DOHH2 (cell line): Measurements from ENCODE around the gene RCHY1.

Experiments used
- H3F3A ChIP-seq: fragments of 200-600 bp; sonication (generic), shearing (Covaris generic); 2 replicates; pipeline ENCODE4 v1.6.0; 2016; ENCODE audit warnings: antibody characterized with exemption, mild to moderate bottlenecking; ENCODE audit not compliant: control insufficient read depth, insufficient read depth
- H3K27ac ChIP-seq: fragments of 200-600 bp; sonication (generic); 2 replicates; pipeline ENCODE4 v1.5.1; 2014; ENCODE audit warnings: low read depth, mild to moderate bottlenecking, low read length, moderate library complexity
- H3K27me3 ChIP-seq: fragments of 200-600 bp; sonication (generic); 2 replicates; pipeline ENCODE4 v1.6.1; 2014; ENCODE audit warnings: mild to moderate bottlenecking, low read length, mixed read lengths; ENCODE audit not compliant: control insufficient read depth
- H3K36me3 ChIP-seq: fragments of 200-600 bp; sonication (generic); 2 replicates; pipeline ENCODE4 v1.6.1; 2014; ENCODE audit warnings: mild to moderate bottlenecking, low read length, moderate library complexity, mixed read lengths; ENCODE audit not compliant: control insufficient read depth
- H3K4me1 ChIP-seq: fragments of 200-600 bp; sonication (generic); 2 replicates; pipeline ENCODE4 v1.6.1; 2014; ENCODE audit warnings: mild to moderate bottlenecking, low read length, mixed read lengths; ENCODE audit not compliant: control insufficient read depth
- H3K4me2 ChIP-seq: fragments of 200-600 bp; sonication (generic); 2 replicates; pipeline ENCODE4 v1.6.0; 2014; ENCODE audit warnings: mild to moderate bottlenecking, low read length, moderate library complexity
- H3K4me3 ChIP-seq: fragments of 200-600 bp; sonication (generic); 2 replicates; pipeline ENCODE4 v1.5.1; 2014; ENCODE audit warnings: mild to moderate bottlenecking, low read length, mixed read lengths
- H3K79me2 ChIP-seq: fragments of 200-600 bp; sonication (generic); 2 replicates; pipeline ENCODE4 v1.6.1; 2014; ENCODE audit warnings: mild to moderate bottlenecking, low read length, mixed read lengths; ENCODE audit not compliant: control insufficient read depth
- H3K9me2 ChIP-seq: fragments of 200-600 bp; sonication (generic); replicated peaks from 2 replicates; pipeline ENCODE4 v1.6.1; 2014; ENCODE audit warnings: mild to moderate bottlenecking, low read length, mixed read lengths; ENCODE audit not compliant: control insufficient read depth
- H3K9me3 ChIP-seq: fragments of 200-600 bp; sonication (generic); 2 replicates; pipeline ENCODE4 v1.6.1; 2014; ENCODE audit warnings: antibody characterized with exemption, low read length, mixed read lengths; ENCODE audit not compliant: control insufficient read depth, insufficient read depth
- H4K20me1 ChIP-seq: fragments of 200-600 bp; sonication (generic); 2 replicates; pipeline ENCODE4 v1.6.0; 2014; ENCODE audit warnings: low read depth, mild to moderate bottlenecking, antibody characterized with exemption, low read length, moderate library complexity; ENCODE audit not compliant: control insufficient read depth, insufficient read depth
- CTCF ChIP-seq: fragments of 200-600 bp; sonication (generic); IDR thresholded peaks from one replicate; pipeline ENCODE4 v1.5.1; 2014; ENCODE audit warnings: antibody characterized with exemption, mild to moderate bottlenecking, low read depth, low read length; ENCODE audit not compliant: poor library complexity, severe bottlenecking
- EZH2phosphoT487 ChIP-seq: fragments of 200-600 bp; sonication (generic); IDR thresholded peaks from 2 replicates; pipeline ENCODE4 v1.6.1; 2017; ENCODE audit warnings: borderline replicate concordance, mild to moderate bottlenecking, antibody characterized with exemption, low read length, moderate library complexity, mixed read lengths

RCHY1 gene

DNA sequence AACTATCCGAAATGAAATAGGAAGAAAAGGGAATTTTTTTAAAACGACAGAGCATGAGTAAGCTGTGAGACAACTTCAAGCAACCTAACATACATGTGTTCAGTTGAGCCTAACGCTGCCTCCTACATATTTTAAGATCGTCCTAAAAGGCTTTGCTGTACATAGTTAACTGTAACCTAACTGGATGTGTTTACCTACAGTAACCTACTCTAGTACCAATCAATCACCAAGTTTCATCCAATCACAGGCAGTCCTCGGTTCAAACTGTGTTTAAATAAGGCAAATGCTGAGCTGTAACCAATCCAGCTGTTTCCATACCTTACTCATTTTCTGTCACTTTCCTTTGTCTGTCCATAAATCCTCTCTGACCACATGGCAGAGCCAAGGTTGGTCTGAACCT lies 17.1 kb downstream of the RCHY1 start:
- Histone ChIP-seq H3K4me2 (no peak overlapping the region), H3K36me3 (peaks cover 74% of the 10 kb centered on the region), H3K9me3 (no peaks in the 10 kb centered on the region; the same call in 1 of the 2 replicates), H4K20me1 (0 out of 2 replicates have a peak, but pooled peaks cover 2% of the 10 kb centered on the region), H3K4me3 (no peak overlapping the region), H3K79me2 (peaks cover 42% of the 10 kb centered on the region), H3F3A (peaks cover 3% of the 10 kb centered on the region; the same call in 1 of the 2 replicates), H3K27me3 (no peaks in the 10 kb centered on the region), H3K9me2 (no peaks in the 10 kb centered on the region), H3K4me1 (no peaks in the 10 kb centered on the region), H3K27ac (no peak overlapping the region)
- TF ChIP-seq CTCF (no peak), EZH2phosphoT487 (no peak)

GRCh38 chr4:75496406-75496805 lies 17.8 kb downstream of the RCHY1 start:
- 0 out of 2 replicates have a peak, but pooled peaks cover 2% of the 10 kb centered on the region for H4K20me1 ChIP-seq
- no peak overlapping the region for H3K27ac ChIP-seq
- no peaks in the 10 kb centered on the region for H3K27me3 ChIP-seq
- H3K36me3 ChIP-seq: peaks cover 74% of the 10 kb centered on the region
- no peaks in the 10 kb centered on the region for H3K9me2 ChIP-seq
- TF ChIP-seq EZH2phosphoT487: no peak
- no peak for TF ChIP-seq CTCF
- H3K79me2 ChIP-seq: peaks cover 42% of the 10 kb centered on the region
- H3K4me2 ChIP-seq: no peak overlapping the region
- no peaks in the 10 kb centered on the region; the same call in 1 of the 2 replicates for H3K9me3 ChIP-seq
- peaks cover 3% of the 10 kb centered on the region; the same call in 1 of the 2 replicates for H3F3A ChIP-seq
- H3K4me3 ChIP-seq: no peak overlapping the region
- H3K4me1 ChIP-seq: no peaks in the 10 kb centered on the region

DNA sequence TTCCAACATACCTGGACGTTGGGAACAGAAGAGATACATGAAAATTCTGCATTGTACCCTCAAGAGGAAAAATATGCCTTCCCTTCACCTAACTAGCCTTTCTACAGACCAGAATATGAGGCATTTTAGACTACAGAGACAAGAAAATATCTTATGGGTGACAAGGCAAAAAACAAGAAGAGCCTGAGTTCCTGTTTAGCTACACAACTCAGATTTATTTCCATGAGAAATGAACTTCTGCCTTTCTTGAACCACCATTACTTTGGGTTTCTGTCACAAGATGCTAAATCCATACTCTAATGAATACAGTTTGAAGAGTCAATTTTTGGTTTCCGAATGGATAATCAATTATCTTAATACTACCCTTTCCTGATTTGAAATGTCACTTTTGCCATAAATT lies 18.7 kb downstream of the RCHY1 start:
- H3K9me3 ChIP-seq: no peaks in the 10 kb centered on the region; the same call in 1 of the 2 replicates
- H3K36me3 ChIP-seq: peaks cover 78% of the 10 kb centered on the region
- H3K4me3 ChIP-seq: no peak overlapping the region
- no peak overlapping the region for H3K4me2 ChIP-seq
- TF ChIP-seq CTCF: no peak
- no peak for TF ChIP-seq EZH2phosphoT487
- 0 out of 2 replicates have a peak, but pooled peaks cover 2% of the 10 kb centered on the region for H4K20me1 ChIP-seq
- peaks cover 7% of the 10 kb centered on the region for H3F3A ChIP-seq
- H3K79me2 ChIP-seq: peaks cover 42% of the 10 kb centered on the region
- H3K9me2 ChIP-seq: no peaks in the 10 kb centered on the region
- no peak overlapping the region for H3K27ac ChIP-seq
- H3K27me3 ChIP-seq: no peaks in the 10 kb centered on the region
- H3K4me1 ChIP-seq: no peaks in the 10 kb centered on the region
